HG03108 (cell line): ENCODE results near the gene CASP14.
"Not testable (repeated sequence)": the region's sequence is repeated elsewhere in the genome, so short reads cannot be mapped to it uniquely, and the experiment has no call there.

ENCODE experiments used
- ATAC-seq: cut with Tn5 transposase; IDR thresholded peaks from one replicate; pipeline ENCODE4 v1.9.1; 2021; ENCODE audit warnings: moderate library complexity; ENCODE audit not compliant: unreplicated experiment

CASP14 gene

DNA sequence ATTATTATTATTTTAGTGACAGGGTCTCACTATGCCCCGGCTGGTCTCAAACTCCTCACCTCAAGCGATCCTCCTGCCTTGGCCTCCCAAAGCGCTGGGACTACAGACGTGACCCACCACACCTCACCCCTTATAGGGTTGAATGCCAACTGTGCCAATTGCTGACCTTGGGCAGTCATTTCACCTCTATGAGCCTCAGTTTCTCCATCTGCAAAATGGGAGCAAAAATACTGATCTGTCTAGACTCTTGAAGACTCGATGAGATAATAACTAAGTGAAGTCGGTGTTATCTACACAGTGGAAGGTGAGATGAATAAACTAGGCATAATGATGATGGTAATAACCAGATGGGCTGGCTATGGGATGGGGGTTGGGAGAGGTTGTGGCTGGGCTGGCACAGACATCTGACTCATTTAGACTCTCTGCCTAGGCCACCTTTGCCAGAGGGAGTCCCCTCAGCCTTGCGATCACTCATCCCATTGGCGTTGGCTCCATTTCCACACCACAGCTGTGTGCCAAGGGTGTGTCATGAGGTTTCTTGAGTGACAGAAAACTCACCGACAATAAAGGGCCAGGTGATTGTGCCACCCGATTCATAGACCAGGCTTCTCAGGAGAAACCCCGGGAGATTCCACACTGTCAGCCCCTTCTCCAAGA is at the start of gene CASP14:
Gene CASP14, plus strand, starts transcription at position 596 of the 657 bp plus-strand sequence. CDS start 2,772 bp downstream, outside the sequence.
- ATAC-seq, result no peak

DNA sequence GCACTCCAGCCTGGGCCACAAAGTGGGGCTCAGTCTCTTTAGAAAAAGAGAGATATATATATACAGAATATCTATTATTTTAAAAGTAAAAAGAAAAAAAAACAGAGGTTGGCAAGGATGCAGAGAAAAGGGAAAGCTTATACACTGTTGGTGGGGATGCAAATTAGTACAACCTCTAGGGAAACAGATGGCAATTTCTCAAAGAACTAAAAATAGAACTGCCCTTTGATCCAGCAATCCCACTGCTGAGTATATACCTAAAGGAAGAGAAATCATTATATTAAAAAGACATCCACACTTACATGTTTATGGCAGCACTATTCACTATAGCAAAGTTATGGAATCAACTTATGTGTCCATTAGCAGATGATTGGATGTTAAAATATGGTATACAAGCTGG is 41.0 kb upstream of the CASP14 start:
- no peak for ATAC-seq

DNA sequence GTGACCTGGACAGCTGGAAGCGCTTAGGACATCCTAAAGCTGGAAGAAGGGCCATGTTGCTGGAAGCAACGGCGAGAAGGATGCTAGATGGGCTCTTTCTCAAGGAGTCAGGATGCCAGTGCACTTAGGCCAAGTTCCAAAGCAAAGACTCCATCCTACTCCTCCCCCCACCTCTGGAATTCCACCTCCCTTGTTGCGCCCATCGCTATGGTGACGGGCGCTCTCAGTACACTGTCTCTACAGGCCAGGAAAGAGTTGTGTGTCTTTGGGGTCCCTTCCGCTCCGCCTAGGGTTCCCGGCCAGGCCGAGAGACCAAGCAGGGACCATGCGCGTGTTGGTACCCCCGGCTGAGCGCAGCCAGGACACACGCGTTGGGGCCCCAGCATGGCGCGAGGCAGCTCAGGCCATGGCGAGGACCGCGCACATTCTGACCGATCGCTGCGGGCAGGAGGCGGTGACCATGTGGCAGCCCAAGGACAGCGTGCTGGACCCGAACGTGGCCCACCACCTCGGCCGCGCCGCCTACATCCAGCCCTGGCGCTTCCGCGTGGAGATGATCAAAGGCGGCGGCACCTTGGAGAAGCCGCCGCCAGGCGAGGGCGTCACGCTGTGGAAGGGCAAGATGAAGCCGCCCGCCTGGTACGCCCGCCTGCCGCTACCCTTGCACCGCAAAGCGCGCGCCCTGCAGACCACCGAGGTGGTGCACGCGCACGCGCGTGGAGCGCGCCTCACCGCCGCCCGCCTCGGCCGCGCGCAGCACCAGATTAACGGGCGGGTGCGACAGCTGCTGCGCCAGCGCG is 38.6 kb upstream of the CASP14 start:
- ATAC-seq, result no peak

GRCh38 chr19:15014579-15014978 is 34.7 kb upstream of the CASP14 start:
- no peak for ATAC-seq

DNA sequence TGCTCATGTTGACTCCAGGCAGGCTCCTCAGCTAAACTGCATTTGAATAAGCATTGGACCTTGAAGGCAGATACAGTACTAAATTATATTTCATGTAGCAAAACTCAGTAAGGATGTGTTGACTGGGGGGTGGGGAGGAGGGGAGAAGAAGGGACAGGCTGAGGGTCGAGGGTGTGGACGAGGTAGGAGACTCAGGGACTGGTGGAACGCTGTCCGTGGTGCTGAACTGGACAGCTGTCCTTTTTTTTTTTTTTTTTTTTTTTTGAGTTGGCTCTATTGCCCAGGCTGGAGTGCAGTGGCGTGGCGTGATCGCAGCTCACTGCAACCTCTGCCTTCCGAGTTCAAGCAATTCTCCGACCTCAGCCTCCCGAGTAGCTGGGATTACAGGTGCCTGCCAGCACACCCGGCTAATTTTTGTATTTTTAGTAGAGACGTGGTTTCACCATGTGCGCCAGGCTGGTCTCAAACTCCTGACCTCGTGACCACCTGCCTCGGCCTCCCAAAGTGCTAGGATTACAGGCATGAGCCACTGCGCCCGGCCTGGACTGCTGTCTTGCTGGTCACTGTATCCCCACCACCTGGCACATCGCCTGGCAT is 33.2 kb upstream of the CASP14 start:
- no peak for ATAC-seq

DNA sequence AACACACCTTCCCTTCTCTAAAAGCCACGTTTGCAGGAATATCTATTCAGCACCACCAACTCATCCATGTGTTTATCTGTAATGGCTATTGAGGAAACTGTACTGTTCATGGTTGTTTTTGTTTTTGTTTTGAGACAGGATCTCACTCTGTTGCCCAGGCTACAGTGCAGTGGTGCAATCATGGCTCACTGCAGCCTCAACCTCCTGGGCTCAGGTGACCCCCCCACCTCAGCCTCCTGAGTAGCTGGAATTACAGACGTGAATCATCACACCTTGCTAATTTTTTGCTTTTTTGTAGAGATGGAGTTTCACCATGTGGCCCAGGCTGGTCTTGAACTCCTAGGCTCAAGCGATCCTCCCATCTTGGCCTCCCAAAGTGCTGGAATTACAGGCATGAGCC is 30.4 kb upstream of the CASP14 start:
- not testable (repeated sequence) for ATAC-seq

DNA sequence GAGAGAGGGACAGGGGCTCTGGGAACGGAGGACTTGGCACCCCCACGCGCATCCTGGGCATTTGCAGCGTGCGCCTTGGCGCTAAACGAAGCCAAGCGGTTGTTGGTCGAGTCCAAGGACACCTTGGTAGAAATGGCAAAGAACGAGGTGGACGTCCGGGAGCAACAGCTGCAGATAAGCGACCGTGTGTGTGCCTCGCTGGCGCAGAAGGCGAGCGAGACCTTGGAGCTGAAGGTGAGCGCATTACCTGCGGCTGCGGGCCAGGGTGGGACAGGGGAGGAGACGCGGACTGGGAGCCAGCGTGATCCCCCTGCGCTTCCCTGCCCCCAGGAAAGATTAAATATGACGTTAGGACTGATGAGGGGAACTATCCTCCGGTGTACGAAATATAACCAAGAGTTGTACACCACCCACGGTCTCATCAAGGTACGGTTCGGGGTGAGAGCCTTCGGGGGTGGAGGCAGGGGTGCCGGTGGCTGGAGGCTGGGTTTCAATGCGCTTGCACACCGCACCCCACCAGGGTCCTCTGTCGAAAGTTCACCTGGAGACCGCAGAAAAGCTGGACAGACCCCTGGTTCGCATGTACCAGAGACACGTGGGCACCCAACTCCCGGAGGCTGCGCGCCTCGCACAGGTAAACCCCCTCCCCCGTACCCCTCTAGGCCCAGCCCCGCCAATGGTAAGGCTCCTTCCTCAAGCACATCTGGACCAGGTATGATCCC is 27.8 kb upstream of the CASP14 start:
- ATAC-seq, result no peak

DNA sequence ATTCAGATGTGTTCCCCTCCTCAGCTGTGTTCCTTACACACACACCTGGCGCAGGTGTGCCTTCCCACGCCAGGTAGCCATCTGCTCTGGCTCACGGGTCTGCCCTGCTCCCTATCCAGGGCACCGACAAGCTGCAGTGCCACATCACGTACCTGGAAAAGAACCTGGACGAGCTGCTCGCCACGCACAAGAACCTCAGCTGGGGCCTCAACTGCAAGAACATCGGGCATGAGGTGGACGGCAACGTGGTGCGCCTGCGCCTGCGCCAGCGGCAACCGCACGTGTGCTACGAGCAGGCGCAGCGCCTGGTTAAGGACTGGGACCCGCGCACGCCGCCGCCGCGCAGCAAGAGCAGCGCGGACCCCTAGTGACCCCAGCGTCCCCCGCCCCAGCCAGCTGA is 26.5 kb upstream of the CASP14 start:
- ATAC-seq, result no peak

DNA sequence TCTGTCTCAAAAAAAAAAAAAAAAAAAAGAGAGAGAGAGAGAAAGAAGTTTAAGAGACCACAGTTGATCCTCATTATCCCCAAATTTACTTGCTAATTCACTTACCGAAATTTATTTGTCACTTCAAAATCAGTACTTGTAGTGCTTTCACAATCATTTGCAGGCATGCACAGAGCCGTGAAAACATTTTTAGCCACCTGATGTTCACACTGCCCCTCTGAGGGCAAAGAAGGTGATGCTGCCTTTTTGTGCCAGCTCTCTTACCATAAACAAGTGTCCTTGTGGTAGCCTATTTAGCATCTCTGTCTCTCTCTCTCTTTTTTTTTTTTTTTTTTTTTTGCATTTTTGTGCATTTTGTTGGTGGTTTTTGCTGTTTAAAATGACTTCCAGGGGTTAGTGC is 24.1 kb upstream of the CASP14 start:
- ATAC-seq, result no peak

DNA sequence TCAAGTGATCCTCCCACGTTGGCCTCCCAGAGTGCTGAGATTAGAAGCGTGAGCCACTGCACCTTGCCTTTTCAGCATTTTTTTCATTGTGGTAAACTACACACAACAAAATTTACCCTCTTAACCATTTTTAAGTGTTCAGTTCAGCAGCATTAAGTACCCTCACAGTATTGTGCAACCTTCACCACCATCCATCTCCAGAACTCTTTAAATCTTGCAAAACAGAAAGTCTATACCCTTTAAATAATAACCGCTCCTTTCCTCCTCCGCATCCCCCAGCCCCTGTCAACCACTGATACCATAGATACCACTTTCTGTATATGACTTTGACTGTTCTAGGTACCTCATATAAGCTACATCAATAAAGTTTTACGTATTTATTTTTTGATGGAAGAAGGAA is 20.8 kb upstream of the CASP14 start:
- no peak for ATAC-seq

DNA sequence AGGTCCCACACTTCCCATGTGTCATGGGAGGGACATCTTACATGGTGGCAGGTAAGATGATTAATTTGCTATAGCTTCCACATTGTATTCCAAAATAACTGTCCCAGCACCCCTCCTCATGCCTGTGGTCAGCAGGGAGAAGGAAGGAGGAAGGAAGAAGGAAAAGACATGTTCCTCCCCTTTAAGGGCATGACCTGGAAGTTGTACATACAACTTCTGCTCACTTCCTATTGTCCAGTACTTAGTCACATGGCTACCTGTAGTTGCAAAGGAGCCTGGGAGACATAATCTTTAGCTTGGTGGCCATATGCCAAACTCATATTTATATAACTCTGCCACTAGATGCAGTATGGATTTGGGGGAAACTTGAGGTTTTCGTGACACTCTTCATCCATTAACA is 17.6 kb upstream of the CASP14 start:
- no peak for ATAC-seq

DNA sequence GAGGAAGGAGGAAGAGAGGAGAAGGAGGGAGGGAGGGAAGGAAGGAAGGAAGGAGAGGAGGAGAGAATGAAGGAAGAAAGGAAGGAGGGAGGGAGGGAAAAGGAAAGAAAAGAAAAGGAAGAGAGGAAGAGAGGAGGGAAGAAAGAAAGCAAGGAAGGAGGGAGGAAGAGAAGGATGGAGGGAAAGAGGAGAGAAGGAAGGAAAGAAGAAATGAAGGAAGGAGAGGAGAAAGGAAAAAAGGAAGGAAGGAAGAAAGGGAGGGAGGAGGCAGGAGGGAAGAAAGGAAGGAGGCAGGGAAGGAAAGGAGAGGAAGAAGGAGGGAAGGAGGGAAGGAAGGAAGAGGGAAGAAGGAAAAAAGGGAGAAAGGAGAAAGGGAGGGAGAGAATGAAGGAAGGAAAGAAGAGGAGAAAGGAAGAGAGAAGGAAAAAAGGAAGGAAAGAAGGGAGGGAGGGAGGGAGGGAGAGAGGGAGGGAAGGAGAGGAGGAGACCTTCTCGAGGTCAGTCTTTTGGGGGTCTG is 13.4 kb upstream of the CASP14 start:
- no peak for ATAC-seq

DNA sequence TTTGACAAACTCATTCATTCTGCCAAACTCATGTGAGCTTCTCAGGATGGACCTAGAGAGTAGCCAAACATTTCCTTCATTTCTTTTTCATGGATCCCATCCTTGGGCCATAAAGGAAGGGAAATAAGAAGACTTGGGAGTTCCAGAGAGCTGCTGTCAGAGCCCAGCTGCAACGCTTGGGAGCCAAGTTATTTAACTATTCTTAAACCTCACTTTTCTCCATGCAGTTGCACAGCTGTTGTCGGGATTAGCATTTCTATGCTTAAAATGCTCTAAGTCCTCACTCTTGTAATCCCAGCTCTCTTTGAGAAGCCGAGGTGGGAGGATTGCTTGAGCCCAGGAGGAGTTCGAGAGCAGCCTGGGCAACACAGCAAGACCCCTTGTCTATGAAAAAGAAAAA is 11.7 kb upstream of the CASP14 start:
- no peak for ATAC-seq

DNA sequence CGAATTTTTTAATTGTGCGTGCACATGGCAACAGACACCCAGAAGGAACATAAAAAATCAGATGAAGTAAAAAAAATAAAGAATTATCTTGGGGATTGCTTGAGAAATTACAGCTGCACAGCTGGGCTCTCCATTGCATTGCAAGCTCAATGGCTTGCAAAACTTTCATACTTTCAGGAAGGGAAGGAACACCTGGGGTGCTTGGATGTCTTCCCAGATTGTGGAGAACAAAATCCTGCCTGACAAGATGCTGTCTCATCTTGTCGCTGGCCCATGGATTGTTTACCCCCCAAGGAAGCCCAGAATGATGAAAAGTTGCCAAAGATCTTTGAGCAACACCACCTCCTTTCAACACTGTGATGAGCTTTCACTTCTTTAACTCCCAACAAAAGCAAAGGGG is 11.0 kb upstream of the CASP14 start:
- no peak for ATAC-seq

GRCh38 chr19:15042003-15042402 is 7.3 kb upstream of the CASP14 start:
- ATAC-seq, result no peak

GRCh38 chr19:15042826-15043225 is 6.5 kb upstream of the CASP14 start:
- no peak for ATAC-seq

DNA sequence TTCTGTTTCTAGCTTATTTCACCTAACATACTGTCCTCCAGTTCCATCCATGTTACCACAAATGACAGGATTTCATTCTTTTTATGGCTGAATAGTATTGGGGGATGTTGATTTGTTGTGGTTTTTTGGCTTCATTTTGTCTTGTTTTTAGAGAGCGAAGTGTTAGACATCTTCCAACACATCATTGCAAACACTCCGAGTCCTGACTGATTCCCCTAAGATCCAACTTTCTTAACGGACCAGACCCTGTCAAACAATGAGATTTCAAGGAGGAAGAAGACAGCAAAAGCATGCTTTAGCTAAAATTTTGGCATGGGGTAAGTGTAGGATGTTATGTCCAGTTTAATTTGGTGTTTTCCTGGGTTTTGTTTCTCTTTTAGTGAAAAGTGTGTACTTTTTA is 3.8 kb upstream of the CASP14 start:
- no peak for ATAC-seq

DNA sequence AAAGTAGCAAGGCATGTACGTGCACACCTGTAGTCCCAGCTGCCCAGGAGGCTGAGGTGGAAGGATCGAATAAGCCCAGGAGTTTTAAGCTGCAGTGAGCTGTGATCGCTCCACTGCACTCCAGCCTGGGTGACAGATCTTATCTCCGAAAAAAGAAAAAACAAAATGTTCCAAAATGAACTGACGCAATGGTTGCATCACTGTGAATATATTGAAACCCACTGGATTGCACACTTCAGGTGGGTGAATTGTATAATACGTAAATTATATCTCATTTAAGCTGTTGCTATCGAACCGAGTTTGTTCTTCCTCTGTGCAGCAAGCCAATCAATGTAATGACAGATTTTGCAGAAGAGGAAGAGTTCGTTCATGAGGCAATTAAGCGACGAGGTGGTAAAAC is 1.6 kb upstream of the CASP14 start:
- ATAC-seq, result no peak

- no peak for ATAC-seq
Observed at GRCh38 chr19:15048128-15048527, 1.2 kb upstream of the CASP14 start.

- ATAC-seq, result no peak
Observed at GRCh38 chr19:15050639-15051038, 1.4 kb downstream of the CASP14 start.

DNA sequence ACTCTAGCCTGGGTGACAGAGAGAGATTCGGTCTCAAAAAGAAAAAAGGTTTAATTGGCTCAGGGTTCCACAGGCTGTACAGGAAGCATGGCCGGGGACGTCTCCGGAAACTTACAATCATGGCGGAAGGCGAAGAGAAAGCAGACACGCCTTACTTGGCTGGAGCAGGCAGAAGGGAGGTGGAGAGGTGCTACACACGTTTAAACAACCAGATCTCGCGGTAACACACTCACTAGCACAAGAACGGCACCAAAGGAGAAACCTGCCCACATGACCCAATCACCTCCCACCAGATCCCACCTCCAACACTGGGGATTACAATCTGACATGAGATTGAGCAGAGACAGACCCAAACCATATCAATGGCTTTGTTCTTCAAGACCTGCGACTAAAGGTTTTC is 12.8 kb downstream of the CASP14 start:
- ATAC-seq, result no peak
